ENCODE measurements around the gene FAM20C. TPM values are rescaled to one million over a fixed set of nuclear protein-coding genes. Genes with fewer than 3 reads are reported as not detected.

The FAM20C gene
- total RNA-seq, 3 donors from 2014 or later, result 20.7 to 47.7 (median 26.5) TPM

DNA sequence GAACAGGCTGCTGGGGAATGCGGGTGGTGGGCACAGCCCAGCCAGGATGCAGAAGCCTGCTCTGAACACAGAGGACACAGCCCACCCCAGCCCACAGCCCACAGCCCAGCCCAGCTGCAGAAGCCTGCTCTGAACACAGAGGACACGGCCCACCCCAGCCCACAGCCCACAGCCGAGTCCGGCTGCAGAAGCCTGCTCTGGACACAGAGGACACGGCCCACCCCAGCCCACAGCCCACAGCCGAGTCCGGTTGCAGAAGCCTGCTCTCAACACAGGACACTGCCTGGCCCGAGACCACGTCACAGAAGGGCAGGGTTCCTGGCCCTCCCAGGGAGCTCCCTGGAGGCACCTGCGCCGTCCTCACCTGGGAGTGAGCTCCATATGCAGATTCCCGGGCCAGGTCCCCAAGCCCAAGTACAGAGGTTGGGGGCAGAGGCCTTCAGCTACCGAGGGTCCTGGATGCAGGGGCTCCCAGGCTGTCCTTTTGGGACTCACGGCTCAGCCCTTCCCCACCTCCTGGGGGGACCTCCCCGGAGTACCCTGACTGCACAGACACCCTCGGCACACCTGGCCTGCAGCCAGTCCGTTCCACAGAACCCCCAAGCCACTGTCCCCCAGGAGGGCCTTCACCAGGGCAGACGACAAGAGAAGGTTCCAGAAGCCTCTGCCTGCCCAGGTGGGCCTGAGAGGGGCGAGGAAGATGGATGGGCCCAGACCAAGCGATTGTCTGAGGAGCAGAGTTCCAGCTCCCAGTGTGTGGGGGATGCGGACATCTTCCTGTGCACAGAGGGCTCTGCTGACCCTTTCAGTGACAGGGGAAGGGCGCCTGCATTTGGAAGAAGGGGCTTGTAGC is 73.9 kb downstream of the FAM20C start:
- DNase-seq (peak in 2 of 3 donors; percentile 53 to 59), ATAC-seq (peak; percentile 7)
- intact Hi-C loops (cut with DNase I, micrococcal nuclease), result no loop called here
- peaks cover 7% of the 10 kb centered on the region for H3K9me3 ChIP-seq
- no peak overlapping the region for H3K4me3 ChIP-seq
- H3K4me1 ChIP-seq (ENCODE audit: low read depth), result peaks cover 10% of the 10 kb centered on the region
- TF ChIP-seq, protein P1, sequence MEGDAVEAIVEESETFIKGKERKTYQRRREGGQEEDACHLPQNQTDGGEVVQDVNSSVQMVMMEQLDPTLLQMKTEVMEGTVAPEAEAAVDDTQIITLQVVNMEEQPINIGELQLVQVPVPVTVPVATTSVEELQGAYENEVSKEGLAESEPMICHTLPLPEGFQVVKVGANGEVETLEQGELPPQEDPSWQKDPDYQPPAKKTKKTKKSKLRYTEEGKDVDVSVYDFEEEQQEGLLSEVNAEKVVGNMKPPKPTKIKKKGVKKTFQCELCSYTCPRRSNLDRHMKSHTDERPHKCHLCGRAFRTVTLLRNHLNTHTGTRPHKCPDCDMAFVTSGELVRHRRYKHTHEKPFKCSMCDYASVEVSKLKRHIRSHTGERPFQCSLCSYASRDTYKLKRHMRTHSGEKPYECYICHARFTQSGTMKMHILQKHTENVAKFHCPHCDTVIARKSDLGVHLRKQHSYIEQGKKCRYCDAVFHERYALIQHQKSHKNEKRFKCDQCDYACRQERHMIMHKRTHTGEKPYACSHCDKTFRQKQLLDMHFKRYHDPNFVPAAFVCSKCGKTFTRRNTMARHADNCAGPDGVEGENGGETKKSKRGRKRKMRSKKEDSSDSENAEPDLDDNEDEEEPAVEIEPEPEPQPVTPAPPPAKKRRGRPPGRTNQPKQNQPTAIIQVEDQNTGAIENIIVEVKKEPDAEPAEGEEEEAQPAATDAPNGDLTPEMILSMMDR (IDR thresholded peaks at IDR 0.05), result no peak
- no peaks in the 10 kb centered on the region for H3K36me3 ChIP-seq (ENCODE audit: low read depth)

DNA sequence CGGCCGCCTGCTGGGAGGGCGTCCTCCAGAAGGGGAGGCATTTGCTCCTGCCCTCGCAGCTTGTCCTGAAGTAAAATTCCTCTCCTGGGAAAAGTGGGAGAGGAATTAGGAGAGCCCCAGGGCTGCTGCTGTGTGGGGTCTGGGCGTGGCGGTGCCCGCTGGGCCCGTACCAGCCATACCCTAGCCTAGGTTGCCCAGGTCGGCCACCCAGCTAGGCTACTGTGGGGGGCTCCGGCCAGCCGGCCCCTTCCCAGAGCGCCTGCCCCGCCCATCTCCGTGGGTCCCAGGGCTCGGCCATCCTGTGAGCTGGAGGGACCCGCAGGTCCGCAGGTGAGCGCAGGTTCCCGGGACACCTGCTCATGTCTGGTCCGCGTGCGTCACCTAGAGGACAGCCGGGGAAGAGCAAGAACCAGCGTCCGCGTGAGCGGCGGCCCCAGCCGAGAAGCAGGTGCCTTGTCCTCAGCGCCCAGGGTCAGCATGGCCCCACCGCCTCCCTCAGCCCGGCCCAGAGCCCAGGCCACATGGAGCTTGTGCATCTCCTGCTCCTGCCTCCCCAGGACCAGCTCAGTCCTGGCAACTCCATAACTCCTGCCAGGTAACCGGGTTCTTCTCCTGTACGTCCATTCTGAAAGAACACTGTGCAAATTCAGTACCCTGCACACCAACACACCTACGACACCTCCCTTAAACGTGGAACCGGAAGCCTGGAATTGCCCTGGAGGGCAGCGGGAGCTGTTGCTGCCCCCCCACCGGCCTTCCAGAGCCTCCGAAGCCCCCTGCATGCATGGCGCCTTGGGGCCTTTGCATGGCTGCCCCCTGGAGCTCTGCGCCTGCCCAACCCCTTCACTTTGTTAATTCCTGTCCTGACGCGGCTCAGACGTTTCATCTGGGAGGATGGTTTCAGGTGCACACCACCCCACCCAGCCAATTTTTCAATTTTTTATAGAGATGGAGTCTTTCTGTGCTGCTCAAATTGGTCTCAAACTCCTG is 74.8 kb downstream of the FAM20C start:
- H3K4me1 ChIP-seq (ENCODE audit: low read depth), result peaks cover 9% of the 10 kb centered on the region
- no peak overlapping the region for H3K4me3 ChIP-seq
- ATAC-seq, result peak; percentile 60
- TF ChIP-seq, protein P1 (IDR thresholded peaks at IDR 0.05), result peak; percentile 43
- no peaks in the 10 kb centered on the region for H3K36me3 ChIP-seq (ENCODE audit: low read depth)
- DNase-seq, result peak; percentile 73 to 84 (median 78)
- peaks cover 7% of the 10 kb centered on the region for H3K9me3 ChIP-seq
- intact Hi-C loops (cut with DNase I, micrococcal nuclease), result no loop called here

DNA sequence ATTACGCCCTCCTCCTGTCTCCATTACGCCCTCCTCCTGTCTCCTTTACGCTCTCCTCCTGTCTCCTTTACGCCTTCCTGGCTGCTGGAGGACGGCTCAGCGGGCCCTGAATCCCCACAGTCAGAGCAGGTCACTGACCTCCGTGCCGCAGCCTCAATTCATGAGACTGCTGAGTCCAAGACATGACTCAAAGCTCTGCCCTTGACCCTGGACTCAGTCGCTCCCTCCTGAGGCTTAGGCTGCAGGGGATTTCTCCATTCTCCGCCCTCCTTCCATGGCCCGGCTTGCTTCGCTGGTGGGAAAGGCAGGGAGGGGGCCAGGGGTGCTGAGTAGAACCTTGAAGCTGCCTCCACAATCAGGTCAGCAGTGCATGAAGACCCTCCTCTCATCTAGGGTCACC is 76.6 kb downstream of the FAM20C start:
- ATAC-seq (no peak), DNase-seq (peak in 2 of 3 donors; percentile 27 to 39)
- Histone ChIP-seq H3K9me3 (peaks cover 2% of the 10 kb centered on the region), H3K4me1 (ENCODE audit: low read depth) (peaks cover 8% of the 10 kb centered on the region), H3K36me3 (ENCODE audit: low read depth) (no peaks in the 10 kb centered on the region), H3K4me3 (no peak overlapping the region)
- intact Hi-C loops (cut with DNase I, micrococcal nuclease), result no loop called here
- TF ChIP-seq, protein P1 (IDR thresholded peaks at IDR 0.05), result no peak

DNA sequence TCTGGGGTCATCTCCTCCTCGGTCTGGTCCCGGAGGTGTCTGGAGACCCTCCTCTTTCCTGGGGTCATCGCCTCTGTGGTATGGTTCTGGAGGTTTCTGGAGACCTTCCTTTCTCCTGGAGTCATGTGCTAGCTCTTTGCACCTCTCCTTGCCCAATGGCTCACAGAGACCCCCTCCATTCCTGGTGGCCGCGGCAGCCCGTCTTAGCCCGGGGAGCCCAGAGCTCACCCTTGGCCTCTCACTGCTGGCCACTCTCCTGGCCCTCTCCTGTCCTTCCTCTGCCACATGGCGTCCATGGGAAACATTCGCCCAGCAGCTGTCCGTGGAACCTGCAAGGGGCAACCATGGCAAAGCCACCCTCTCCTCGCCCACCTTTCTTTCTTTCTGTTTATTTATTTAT is 77.3 kb downstream of the FAM20C start:
- ATAC-seq (no peak), DNase-seq (peak in 2 of 3 donors; percentile 20 to 44)
- intact Hi-C loops (cut with DNase I, micrococcal nuclease), result no loop called here
- peaks cover 2% of the 10 kb centered on the region for H3K9me3 ChIP-seq
- H3K36me3 ChIP-seq (ENCODE audit: low read depth), result no peaks in the 10 kb centered on the region
- peaks cover under 1% of the 10 kb centered on the region for H3K4me1 ChIP-seq (ENCODE audit: low read depth)
- H3K4me3 ChIP-seq, result no peak overlapping the region
- TF ChIP-seq, protein P1 (IDR thresholded peaks at IDR 0.05), result no peak

DNA sequence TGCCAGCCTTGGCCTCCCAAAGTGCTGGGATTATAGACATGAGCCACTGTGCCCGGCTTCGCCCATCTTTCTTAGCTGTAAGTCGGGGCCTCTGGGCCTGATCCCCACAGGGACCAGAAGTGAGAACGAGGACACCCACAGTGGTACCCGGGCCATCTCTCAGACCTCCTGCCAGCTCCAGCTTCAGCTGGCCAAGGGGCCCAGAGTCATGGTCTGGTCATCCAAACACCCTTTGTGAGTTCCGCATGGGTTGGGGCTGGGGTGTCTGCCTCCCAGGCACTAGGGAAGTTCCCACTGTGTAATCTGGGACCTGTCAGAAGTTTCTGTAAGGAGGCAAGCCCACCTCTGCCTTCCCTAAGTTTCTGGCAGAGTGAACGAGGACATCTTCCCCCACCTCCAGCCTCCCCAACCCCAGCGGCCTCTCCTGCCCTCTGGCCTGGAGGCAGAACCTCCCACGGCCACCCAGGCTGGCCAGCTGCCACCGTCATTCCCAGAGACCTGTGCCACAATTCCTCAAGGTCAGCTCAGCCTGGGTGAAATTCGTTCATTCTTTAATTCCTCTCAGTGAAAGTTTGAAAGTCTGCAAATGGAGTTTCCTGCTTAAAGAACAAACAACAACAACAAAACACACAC is 78.1 kb downstream of the FAM20C start:
- Histone ChIP-seq H3K4me3 (no peak overlapping the region), H3K36me3 (ENCODE audit: low read depth) (no peaks in the 10 kb centered on the region), H3K9me3 (peaks cover 2% of the 10 kb centered on the region), H3K4me1 (ENCODE audit: low read depth) (no peaks in the 10 kb centered on the region)
- DNase-seq (peak in 2 of 3 donors; percentile 40 to 42), ATAC-seq (no peak)
- TF ChIP-seq, protein P1 (IDR thresholded peaks at IDR 0.05), result no peak
- intact Hi-C loops (cut with DNase I, micrococcal nuclease), result no loop called here
